ENCODE data around the gene KHDRBS2.

- no peak for TF ChIP-seq POLR2A (IDR thresholded peaks at IDR 0.05)
- TF ChIP-seq CTCF (IDR thresholded peaks at IDR 0.05), result no peak
These were observed 335.2 kb downstream of the KHDRBS2 start for GRCh38 chr6:61950811-61951210.
